T-helper 1 cell treated with Interleukin-12 subunit alpha and Interleukin-12 subunit beta and Interleukin-4 antibody, amounts not matched to agents 30 ng/mL and 1 ng/mL, for 36 hours (primary cell): ENCODE data around the gene MKKS. TPM values are rescaled to one million over a fixed set of nuclear protein-coding genes. Genes with fewer than 3 reads are reported as not detected.

ENCODE experiments used
- intact Hi-C: fragments of 100-400 bp; cut with micrococcal nuclease; formaldehyde crosslinking; loops from one replicate; pipeline ENCODE4 v1.15.1; 2024
- total RNA-seq: library from RNA; stranded (reverse); gene quantifications from 2 replicates; pipeline ENCODE4 v1.2.3, GENCODE V29; 2022

The MKKS gene
- 7.3 and 7.4 TPM in 2 replicates for total RNA-seq

GRCh38 chr20:10433623-10434466 is at the start of gene MKKS:
TSS of gene MKKS (minus strand) at chr20:10434222. CDS start at chr20:10413514, 20,708 bp downstream.
- intact Hi-C loops = loop anchor here (1.0 to 5.0 kb wide), 6 partner anchors 67 to 1458 kb away; partner anchors contain the start of gene SNAP25

GRCh38 chr20:10483691-10484090 is 49.7 kb upstream of the MKKS start:
- intact Hi-C loops = no loop called here

- intact Hi-C loops = no loop called here
These were observed 47.7 kb upstream of the MKKS start for GRCh38 chr20:10481676-10482075.

GRCh38 chr20:10478930-10479329 is 44.9 kb upstream of the MKKS start:
- intact Hi-C loops = no loop called here

- intact Hi-C loops = no loop called here
These were observed 44.2 kb upstream of the MKKS start for GRCh38 chr20:10478205-10478604.

- intact Hi-C loops = no loop called here
These were observed 42.3 kb upstream of the MKKS start for GRCh38 chr20:10476319-10476724.

- intact Hi-C loops = no loop called here
These were observed 41.2 kb upstream of the MKKS start for GRCh38 chr20:10475225-10475624.

GRCh38 chr20:10474606-10475184 is 40.7 kb upstream of the MKKS start:
- intact Hi-C loops = no loop called here

- intact Hi-C loops = no loop called here
These were observed 38.8 kb upstream of the MKKS start for GRCh38 chr20:10472871-10473270.

- intact Hi-C loops = no loop called here
These were observed 36.3 kb upstream of the MKKS start for GRCh38 chr20:10470276-10470675.

GRCh38 chr20:10469599-10469998 is 35.6 kb upstream of the MKKS start:
- intact Hi-C loops = loop anchor here (1.0 to 10.0 kb wide), 6 partner anchors 23 to 805 kb away; no protein-coding TSS in a partner anchor

- intact Hi-C loops = loop anchor here (1.0 to 10.0 kb wide), 6 partner anchors 24 to 806 kb away; no protein-coding TSS in a partner anchor
These were observed 35.0 kb upstream of the MKKS start for GRCh38 chr20:10469056-10469455.

GRCh38 chr20:10468340-10468845 is 34.4 kb upstream of the MKKS start:
- intact Hi-C loops = loop anchor here (2.0 to 10.0 kb wide), 2 partner anchors 24 to 806 kb away; no protein-coding TSS in a partner anchor

GRCh38 chr20:10467681-10468339 is 33.8 kb upstream of the MKKS start:
- intact Hi-C loops = loop anchor here (2.0 to 10.0 kb wide), 2 partner anchors 25 to 807 kb away; no protein-coding TSS in a partner anchor

- intact Hi-C loops = loop anchor here (10.0 kb wide), 1 partner anchor 808 kb away; no protein-coding TSS in a partner anchor
These were observed 32.8 kb upstream of the MKKS start for GRCh38 chr20:10466855-10467254.

GRCh38 chr20:10466325-10466724 is 32.3 kb upstream of the MKKS start:
- intact Hi-C loops = loop anchor here (10.0 kb wide), 1 partner anchor 808 kb away; no protein-coding TSS in a partner anchor

- intact Hi-C loops = loop anchor here (10.0 kb wide), 1 partner anchor 810 kb away; no protein-coding TSS in a partner anchor
These were observed 31.1 kb upstream of the MKKS start for GRCh38 chr20:10465135-10465534.

- intact Hi-C loops = loop anchor here (10.0 kb wide), 1 partner anchor 811 kb away; no protein-coding TSS in a partner anchor
These were observed 29.6 kb upstream of the MKKS start for GRCh38 chr20:10463622-10464021.

- intact Hi-C loops = loop anchor here (10.0 kb wide), 1 partner anchor 812 kb away; no protein-coding TSS in a partner anchor
These were observed 28.5 kb upstream of the MKKS start for GRCh38 chr20:10462516-10462915.

- intact Hi-C loops = loop anchor here (10.0 kb wide), 1 partner anchor 813 kb away; no protein-coding TSS in a partner anchor
These were observed 27.5 kb upstream of the MKKS start for GRCh38 chr20:10461495-10461894.

GRCh38 chr20:10454151-10454750 is 20.2 kb upstream of the MKKS start:
- intact Hi-C loops = no loop called here
